Measurements from ENCODE around the gene KCNN3.

The KCNN3 gene

DNA sequence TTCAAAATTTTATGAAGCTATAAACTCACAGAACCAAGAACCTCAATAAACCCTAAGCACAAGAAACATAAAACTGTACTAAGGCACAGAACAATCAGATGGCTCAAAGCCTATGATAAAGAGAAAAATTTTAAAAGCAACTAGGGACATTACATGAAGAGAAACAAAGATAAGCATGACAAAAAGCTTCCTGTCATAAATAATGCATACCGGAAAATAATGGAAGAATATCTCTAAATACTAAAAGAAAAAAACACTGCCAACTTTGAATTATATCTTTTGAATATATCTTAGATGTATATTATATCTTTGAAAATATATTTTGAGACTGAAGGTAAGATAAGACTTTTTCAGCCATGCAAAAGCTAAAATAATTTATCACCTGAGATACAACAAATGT, 21.4 kb upstream of the KCNN3 start:
- no peak for DNase-seq (ENCODE audit: low spot score)
- TF ChIP-seq, protein P1, sequence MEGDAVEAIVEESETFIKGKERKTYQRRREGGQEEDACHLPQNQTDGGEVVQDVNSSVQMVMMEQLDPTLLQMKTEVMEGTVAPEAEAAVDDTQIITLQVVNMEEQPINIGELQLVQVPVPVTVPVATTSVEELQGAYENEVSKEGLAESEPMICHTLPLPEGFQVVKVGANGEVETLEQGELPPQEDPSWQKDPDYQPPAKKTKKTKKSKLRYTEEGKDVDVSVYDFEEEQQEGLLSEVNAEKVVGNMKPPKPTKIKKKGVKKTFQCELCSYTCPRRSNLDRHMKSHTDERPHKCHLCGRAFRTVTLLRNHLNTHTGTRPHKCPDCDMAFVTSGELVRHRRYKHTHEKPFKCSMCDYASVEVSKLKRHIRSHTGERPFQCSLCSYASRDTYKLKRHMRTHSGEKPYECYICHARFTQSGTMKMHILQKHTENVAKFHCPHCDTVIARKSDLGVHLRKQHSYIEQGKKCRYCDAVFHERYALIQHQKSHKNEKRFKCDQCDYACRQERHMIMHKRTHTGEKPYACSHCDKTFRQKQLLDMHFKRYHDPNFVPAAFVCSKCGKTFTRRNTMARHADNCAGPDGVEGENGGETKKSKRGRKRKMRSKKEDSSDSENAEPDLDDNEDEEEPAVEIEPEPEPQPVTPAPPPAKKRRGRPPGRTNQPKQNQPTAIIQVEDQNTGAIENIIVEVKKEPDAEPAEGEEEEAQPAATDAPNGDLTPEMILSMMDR (IDR thresholded peaks at IDR 0.05; ENCODE audit: borderline replicate concordance, control extremely low read depth, extremely low read depth, insufficient read depth, missing control alignments): no peak
- in situ Hi-C loops (cut with MboI; ENCODE audit: low sequenced_read_pairs, unreplicated experiment): loop anchor here (25.0 kb wide), 1 partner anchor 329 kb away; the partner anchor contains the start of genes CHRNB2 and UBE2Q1

- TF ChIP-seq, protein P1 (IDR thresholded peaks at IDR 0.05; ENCODE audit: borderline replicate concordance, control extremely low read depth, extremely low read depth, insufficient read depth, missing control alignments): no peak
- in situ Hi-C loops (cut with MboI; ENCODE audit: low sequenced_read_pairs, unreplicated experiment): loop anchor here (25.0 kb wide), 1 partner anchor 326 kb away; the partner anchor contains the start of genes CHRNB2 and UBE2Q1
- DNase-seq (ENCODE audit: low spot score): no peak
Observed at GRCh38 chr1:154888757-154889156, 18.7 kb upstream of the KCNN3 start.

- no peak for DNase-seq (ENCODE audit: low spot score)
- in situ Hi-C loops (cut with MboI; ENCODE audit: low sequenced_read_pairs, unreplicated experiment): loop anchor here (25.0 kb wide), 1 partner anchor 324 kb away; the partner anchor contains the start of genes CHRNB2 and UBE2Q1
- TF ChIP-seq, protein P1 (IDR thresholded peaks at IDR 0.05; ENCODE audit: borderline replicate concordance, control extremely low read depth, extremely low read depth, insufficient read depth, missing control alignments): no peak
Observed at GRCh38 chr1:154886281-154887015, 16.4 kb upstream of the KCNN3 start.

DNA sequence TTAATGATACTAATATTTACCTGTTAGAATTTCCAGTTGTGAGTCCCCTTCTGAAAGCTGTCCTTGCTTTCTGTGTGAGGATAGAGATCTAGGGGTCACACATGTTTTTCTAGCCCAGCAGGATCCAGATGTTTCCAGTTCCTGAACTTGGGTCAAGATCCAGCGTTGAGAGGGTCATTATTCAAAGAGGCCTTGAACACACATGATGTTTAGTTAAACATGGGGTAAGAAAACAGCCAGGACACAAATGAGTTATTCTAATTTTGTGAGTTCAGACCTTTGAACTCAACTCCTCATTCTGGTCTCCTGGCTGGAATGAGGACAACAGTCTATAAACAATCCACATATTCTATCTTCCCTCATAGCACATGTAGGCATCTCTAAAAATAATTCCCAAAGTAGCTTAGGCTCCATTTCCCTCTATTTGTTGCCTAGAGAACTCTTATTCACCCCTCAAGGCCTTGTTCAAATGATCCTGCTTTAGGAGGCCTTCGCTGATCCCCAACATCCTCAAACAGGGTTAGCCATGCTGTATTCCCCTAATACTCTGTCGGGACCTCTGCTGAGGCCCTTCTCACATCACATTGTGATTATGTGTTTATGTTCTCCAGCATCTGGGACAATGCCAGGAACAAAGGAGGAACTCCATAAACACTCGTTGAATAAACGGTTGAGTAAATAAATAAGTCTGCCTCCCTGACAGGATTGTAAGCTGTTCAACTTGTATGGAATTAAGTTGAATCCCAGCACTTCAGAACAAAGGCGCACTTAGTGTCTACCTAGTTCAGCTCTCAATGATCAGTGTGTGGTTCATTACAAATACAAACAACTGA, 15.0 kb upstream of the KCNN3 start:
- DNase-seq (ENCODE audit: low spot score): no peak
- in situ Hi-C loops (cut with MboI; ENCODE audit: low sequenced_read_pairs, unreplicated experiment): loop anchor here (5.0 to 25.0 kb wide), 2 partner anchors 218 to 323 kb away; partner anchors contain the start of genes CHRNB2 and UBE2Q1
- TF ChIP-seq, protein P1 (IDR thresholded peaks at IDR 0.05; ENCODE audit: borderline replicate concordance, control extremely low read depth, extremely low read depth, insufficient read depth, missing control alignments): no peak

- TF ChIP-seq, protein P1 (IDR thresholded peaks at IDR 0.05; ENCODE audit: borderline replicate concordance, control extremely low read depth, extremely low read depth, insufficient read depth, missing control alignments): no peak
- in situ Hi-C loops (cut with MboI; ENCODE audit: low sequenced_read_pairs, unreplicated experiment): loop anchor here (5.0 to 25.0 kb wide), 2 partner anchors 217 to 322 kb away; partner anchors contain the start of genes CHRNB2 and UBE2Q1
- no peak for DNase-seq (ENCODE audit: low spot score)
Observed at GRCh38 chr1:154883919-154884868, 14.1 kb upstream of the KCNN3 start.

Data from GM13976 (cell line).